Ishikawa (cell line): ENCODE data around the gene SOX15.

Experiments used
- CEBPB ChIP-seq: IDR thresholded peaks from 2 replicates; pipeline ENCODE4 v1.6.1; 2012
- CREB1 ChIP-seq: IDR thresholded peaks from 2 replicates; pipeline ENCODE4 v1.6.1; 2012; ENCODE audit warnings: low read depth
- EGR1 ChIP-seq: IDR thresholded peaks from 2 replicates; pipeline ENCODE4 v1.6.1; 2012
- EP300 ChIP-seq: IDR thresholded peaks from 2 replicates; pipeline ENCODE4 v1.6.1; 2012; ENCODE audit warnings: borderline replicate concordance
- FOXM1 ChIP-seq: IDR thresholded peaks from 2 replicates; pipeline ENCODE4 v1.6.1; 2012; ENCODE audit warnings: low read depth, borderline replicate concordance
- MAX ChIP-seq: IDR thresholded peaks from 2 replicates; pipeline ENCODE4 v1.6.1; 2012
- NFIC ChIP-seq: IDR thresholded peaks from 2 replicates; pipeline ENCODE4 v1.6.1; 2012
- RAD21 ChIP-seq: IDR thresholded peaks from 2 replicates; pipeline ENCODE4 v1.6.1; 2012; ENCODE audit warnings: low read depth
- REST ChIP-seq: IDR thresholded peaks from 2 replicates; pipeline ENCODE4 v1.6.1; 2012; ENCODE audit warnings: low read depth, mild to moderate bottlenecking
- TAF1 ChIP-seq: IDR thresholded peaks from 2 replicates; pipeline ENCODE4 v1.6.1; 2012; ENCODE audit warnings: low read depth, mild to moderate bottlenecking
- TCF12 ChIP-seq: IDR thresholded peaks from 2 replicates; pipeline ENCODE4 v1.6.1; 2012; ENCODE audit warnings: low read depth
- TEAD4 ChIP-seq: IDR thresholded peaks from 2 replicates; pipeline ENCODE4 v1.6.1; 2012
- USF1 ChIP-seq: IDR thresholded peaks from 2 replicates; pipeline ENCODE4 v1.6.1; 2012
- YY1 ChIP-seq: IDR thresholded peaks from 2 replicates; pipeline ENCODE4 v1.6.1; 2012; ENCODE audit warnings: low read depth
- ZBTB7A ChIP-seq: IDR thresholded peaks from 2 replicates; pipeline ENCODE4 v1.6.1; 2012; ENCODE audit warnings: low read depth

Gene SOX15

GRCh38 chr17:7577327-7578199 is 12.3 kb downstream of the SOX15 start:
- TF ChIP-seq ZBTB7A: no peak
- no peak for TF ChIP-seq EP300
- no peak for TF ChIP-seq YY1
- no peak for TF ChIP-seq EGR1
- TF ChIP-seq CEBPB: no peak
- TF ChIP-seq NFIC: no peak
- TF ChIP-seq MAX: no peak
- no peak for TF ChIP-seq REST
- TF ChIP-seq FOXM1: no peak
- no peak for TF ChIP-seq TEAD4
- TF ChIP-seq CREB1: no peak
- no peak for TF ChIP-seq USF1
- TF ChIP-seq TCF12: no peak

- TF ChIP-seq FOXM1: no peak
- no peak for TF ChIP-seq CEBPB
- no peak for TF ChIP-seq EGR1
- no peak for TF ChIP-seq TEAD4
Measured at GRCh38 chr17:7576432-7576937, 13.4 kb downstream of the SOX15 start.

GRCh38 chr17:7575959-7576358 is 13.9 kb downstream of the SOX15 start:
- TF ChIP-seq MAX (no peak), CREB1 (no peak), USF1 (no peak), TCF12 (no peak), CEBPB (no peak), FOXM1 (no peak), REST (no peak), RAD21 (no peak), EGR1 (no peak), EP300 (no peak), ZBTB7A (no peak), NFIC (no peak), YY1 (no peak), TEAD4 (no peak), TAF1 (no peak)

- TF ChIP-seq EGR1 (no peak), YY1 (no peak), FOXM1 (no peak), CEBPB (no peak), TEAD4 (no peak), TCF12 (no peak), ZBTB7A (no peak), MAX (no peak), EP300 (no peak), USF1 (no peak), REST (no peak), NFIC (no peak), TAF1 (no peak), RAD21 (no peak), CREB1 (no peak)
Measured at GRCh38 chr17:7575481-7575883, 14.4 kb downstream of the SOX15 start.
